KOPT-K1 (cell line): ENCODE measurements around the gene VASH1.

Experiments
- H3K27ac ChIP-seq: fragments of 200-600 bp; sonication (generic); 2 replicates; pipeline ENCODE4 v1.5.1; 2016; ENCODE audit warnings: antibody characterized with exemption, mild to moderate bottlenecking, low read depth, low read length; ENCODE audit not compliant: poor library complexity, severe bottlenecking
- H3K36me3 ChIP-seq: fragments of 200-600 bp; sonication (generic); 2 replicates; pipeline ENCODE4 v1.5.1; 2017; ENCODE audit warnings: antibody characterized with exemption, mild to moderate bottlenecking, low read length, moderate library complexity; ENCODE audit not compliant: insufficient read depth
- H3K9me3 ChIP-seq: fragments of 200-600 bp; sonication (generic); 2 replicates; pipeline ENCODE4 v1.5.1; 2017; ENCODE audit warnings: antibody characterized with exemption, low read length, mild to moderate bottlenecking; ENCODE audit not compliant: insufficient read depth, poor library complexity, severe bottlenecking

VASH1 gene

DNA sequence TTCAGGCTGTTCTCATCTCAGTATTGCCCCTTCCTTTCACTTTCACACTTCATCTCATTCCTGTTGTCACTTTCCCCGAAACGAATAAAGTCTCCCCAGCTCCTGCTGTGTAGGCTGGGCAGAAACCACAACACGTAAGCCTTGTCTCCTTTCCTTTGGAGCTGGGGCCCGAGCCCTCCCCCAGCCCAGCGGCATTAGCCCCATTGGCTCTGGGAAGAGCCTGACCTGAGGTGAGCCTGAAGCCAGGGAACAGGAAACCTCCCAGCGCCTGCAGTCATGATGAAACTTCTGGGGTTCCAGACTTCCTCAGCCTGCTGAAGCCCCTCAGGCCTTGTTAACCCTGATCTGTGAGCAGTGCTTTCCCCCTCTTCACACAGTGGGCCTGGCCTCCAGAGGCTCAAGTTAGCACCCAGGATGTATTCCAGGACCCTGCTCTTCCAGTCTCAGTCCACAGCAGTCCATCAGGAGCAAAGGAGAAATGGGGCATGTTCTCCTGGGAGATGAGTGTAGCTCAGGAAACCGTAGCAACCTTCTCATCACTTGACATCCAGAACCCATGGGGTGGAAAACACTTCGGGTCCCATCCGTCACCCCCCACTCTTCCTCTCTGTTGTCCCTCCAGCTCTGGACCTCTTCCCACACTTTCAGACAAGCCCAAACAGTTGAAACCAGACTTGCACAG is 21.8 kb downstream of the VASH1 start:
- Histone ChIP-seq H3K27ac (no peak overlapping the region), H3K36me3 (peaks cover 25% of the 10 kb centered on the region)

GRCh38 chr14:76784266-76784874 is 23.1 kb downstream of the VASH1 start:
- Histone ChIP-seq H3K27ac (no peak overlapping the region), H3K36me3 (peaks cover 37% of the 10 kb centered on the region), H3K9me3 (no peaks in the 10 kb centered on the region)

More for the DNA sequence above, 21.8 kb downstream of the VASH1 start:
- no peaks in the 10 kb centered on the region for H3K9me3 ChIP-seq

- H3K9me3 ChIP-seq, result no peaks in the 10 kb centered on the region
- H3K36me3 ChIP-seq, result peaks cover 41% of the 10 kb centered on the region
- H3K27ac ChIP-seq, result no peak overlapping the region
Observed at GRCh38 chr14:76784881-76785280, 23.6 kb downstream of the VASH1 start.

- peaks cover 52% of the 10 kb centered on the region for H3K36me3 ChIP-seq
- H3K27ac ChIP-seq, result no peak overlapping the region
- no peaks in the 10 kb centered on the region for H3K9me3 ChIP-seq
Observed at GRCh38 chr14:76786601-76787000, 25.3 kb downstream of the VASH1 start.

- Histone ChIP-seq H3K36me3 (peaks cover 49% of the 10 kb centered on the region), H3K9me3 (no peaks in the 10 kb centered on the region)
Observed at GRCh38 chr14:76792422-76792821, 31.2 kb downstream of the VASH1 start.

GRCh38 chr14:76793324-76793723 is 32.1 kb downstream of the VASH1 start:
- H3K36me3 ChIP-seq, result peaks cover 44% of the 10 kb centered on the region
- H3K27ac ChIP-seq, result no peak overlapping the region
- H3K9me3 ChIP-seq, result no peaks in the 10 kb centered on the region

More at GRCh38 chr14:76792422-76792821, 31.2 kb downstream of the VASH1 start:
- H3K27ac ChIP-seq, result no peak overlapping the region

DNA sequence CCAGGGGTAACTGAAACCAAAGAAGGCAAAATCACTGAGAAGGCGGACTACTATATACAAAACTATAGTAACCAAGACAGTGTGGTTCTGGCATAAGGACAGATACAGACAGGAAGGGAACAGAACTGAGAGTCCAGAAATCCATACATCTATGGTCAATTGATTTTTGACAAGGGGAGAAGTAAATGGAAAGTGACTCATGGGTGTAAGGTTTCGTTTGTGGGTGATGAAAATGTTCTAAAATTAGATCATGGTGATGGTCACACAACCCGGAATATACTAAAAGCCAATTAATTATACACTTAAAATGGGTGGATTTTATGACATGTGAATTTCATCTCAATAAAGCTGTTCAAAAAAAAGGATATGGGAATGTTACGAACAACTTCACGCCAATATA is 32.7 kb downstream of the VASH1 start:
- Histone ChIP-seq H3K9me3 (no peaks in the 10 kb centered on the region), H3K27ac (no peak overlapping the region), H3K36me3 (peaks cover 39% of the 10 kb centered on the region)

- H3K9me3 ChIP-seq, result no peaks in the 10 kb centered on the region
- no peak overlapping the region for H3K27ac ChIP-seq
- H3K36me3 ChIP-seq, result peaks cover 62% of the 10 kb centered on the region; the same call in 1 of the 2 replicates
Observed at GRCh38 chr14:76806446-76806845, 45.2 kb downstream of the VASH1 start.

GRCh38 chr14:76808011-76808410 is 46.7 kb downstream of the VASH1 start:
- Histone ChIP-seq H3K36me3 (peaks cover 53% of the 10 kb centered on the region; the same call in 1 of the 2 replicates), H3K27ac (no peak overlapping the region), H3K9me3 (no peaks in the 10 kb centered on the region)

DNA sequence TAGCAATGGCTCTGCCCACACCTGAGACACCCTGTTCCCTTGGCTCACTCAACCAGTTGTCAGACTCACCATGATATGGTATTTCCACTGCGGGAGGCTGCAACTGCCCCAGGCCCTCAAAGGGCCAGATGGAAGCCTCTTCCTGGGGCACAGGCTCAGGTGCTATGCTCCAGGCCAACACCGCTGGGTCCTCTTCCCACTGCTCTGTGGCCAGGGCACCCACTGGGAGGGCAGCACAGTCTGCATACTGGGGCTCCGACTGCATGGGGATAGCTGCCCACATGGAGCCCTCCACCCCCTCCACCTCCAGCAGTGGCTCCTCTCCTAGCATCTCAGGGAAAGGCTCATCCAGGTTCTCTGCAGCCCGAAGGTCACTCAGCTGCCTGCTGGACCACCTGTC is 47.7 kb downstream of the VASH1 start:
- no peak overlapping the region for H3K27ac ChIP-seq
- no peaks in the 10 kb centered on the region for H3K9me3 ChIP-seq
- peaks cover 43% of the 10 kb centered on the region; the same call in 1 of the 2 replicates for H3K36me3 ChIP-seq

GRCh38 chr14:76810525-76810924 is 49.3 kb downstream of the VASH1 start:
- peaks cover 32% of the 10 kb centered on the region; the same call in 1 of the 2 replicates for H3K36me3 ChIP-seq
- no peaks in the 10 kb centered on the region for H3K9me3 ChIP-seq

DNA sequence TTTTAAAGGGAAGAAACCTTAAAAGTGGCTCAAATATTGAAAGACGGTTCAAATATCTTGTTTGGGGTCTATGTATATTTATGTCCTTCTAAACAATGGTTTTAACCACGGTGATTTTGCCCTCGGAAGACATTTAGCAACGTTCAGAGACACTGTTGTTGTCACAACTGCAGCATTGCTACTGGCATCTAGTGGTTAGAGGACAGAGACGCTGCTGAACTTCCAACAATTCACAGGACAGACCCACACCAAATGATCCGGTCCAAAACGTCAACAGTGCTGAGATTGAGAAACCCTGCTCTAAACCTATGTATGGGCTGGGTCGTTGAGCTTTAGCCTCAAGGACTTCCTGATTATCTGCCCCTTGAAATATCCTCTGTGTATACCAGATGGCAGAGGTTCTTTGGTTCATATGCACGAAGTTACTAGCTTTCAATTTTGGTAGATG is 49.7 kb downstream of the VASH1 start:
- H3K27ac ChIP-seq, result no peak overlapping the region
- peaks cover 31% of the 10 kb centered on the region; the same call in 1 of the 2 replicates for H3K36me3 ChIP-seq
- no peaks in the 10 kb centered on the region for H3K9me3 ChIP-seq

More at GRCh38 chr14:76810525-76810924, 49.3 kb downstream of the VASH1 start:
- H3K27ac ChIP-seq, result no peak overlapping the region

GRCh38 chr14:76811561-76811960 is 50.3 kb downstream of the VASH1 start:
- Histone ChIP-seq H3K9me3 (no peaks in the 10 kb centered on the region), H3K36me3 (peaks cover 26% of the 10 kb centered on the region; the same call in 1 of the 2 replicates), H3K27ac (no peak overlapping the region)

DNA sequence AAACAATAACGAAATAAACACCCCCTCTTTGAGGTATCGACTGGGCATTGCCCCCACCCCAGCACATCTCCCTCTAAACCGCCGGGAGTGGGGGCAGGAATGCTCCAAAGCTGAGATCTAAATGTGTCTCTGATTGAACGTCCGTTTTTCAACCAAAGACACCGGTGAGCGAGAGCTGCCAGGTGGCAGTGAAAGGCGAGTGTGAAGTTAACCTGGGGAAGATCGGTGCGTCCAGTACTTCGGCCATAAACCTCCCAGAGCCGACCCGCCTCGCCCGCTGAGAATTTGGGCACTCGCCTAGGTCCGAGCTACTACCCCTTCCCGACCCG is 50.8 kb downstream of the VASH1 start:
- Histone ChIP-seq H3K27ac (peak overlapping the region; percentile 57), H3K36me3 (peaks cover 21% of the 10 kb centered on the region; the same call in 1 of the 2 replicates), H3K9me3 (no peaks in the 10 kb centered on the region)

DNA sequence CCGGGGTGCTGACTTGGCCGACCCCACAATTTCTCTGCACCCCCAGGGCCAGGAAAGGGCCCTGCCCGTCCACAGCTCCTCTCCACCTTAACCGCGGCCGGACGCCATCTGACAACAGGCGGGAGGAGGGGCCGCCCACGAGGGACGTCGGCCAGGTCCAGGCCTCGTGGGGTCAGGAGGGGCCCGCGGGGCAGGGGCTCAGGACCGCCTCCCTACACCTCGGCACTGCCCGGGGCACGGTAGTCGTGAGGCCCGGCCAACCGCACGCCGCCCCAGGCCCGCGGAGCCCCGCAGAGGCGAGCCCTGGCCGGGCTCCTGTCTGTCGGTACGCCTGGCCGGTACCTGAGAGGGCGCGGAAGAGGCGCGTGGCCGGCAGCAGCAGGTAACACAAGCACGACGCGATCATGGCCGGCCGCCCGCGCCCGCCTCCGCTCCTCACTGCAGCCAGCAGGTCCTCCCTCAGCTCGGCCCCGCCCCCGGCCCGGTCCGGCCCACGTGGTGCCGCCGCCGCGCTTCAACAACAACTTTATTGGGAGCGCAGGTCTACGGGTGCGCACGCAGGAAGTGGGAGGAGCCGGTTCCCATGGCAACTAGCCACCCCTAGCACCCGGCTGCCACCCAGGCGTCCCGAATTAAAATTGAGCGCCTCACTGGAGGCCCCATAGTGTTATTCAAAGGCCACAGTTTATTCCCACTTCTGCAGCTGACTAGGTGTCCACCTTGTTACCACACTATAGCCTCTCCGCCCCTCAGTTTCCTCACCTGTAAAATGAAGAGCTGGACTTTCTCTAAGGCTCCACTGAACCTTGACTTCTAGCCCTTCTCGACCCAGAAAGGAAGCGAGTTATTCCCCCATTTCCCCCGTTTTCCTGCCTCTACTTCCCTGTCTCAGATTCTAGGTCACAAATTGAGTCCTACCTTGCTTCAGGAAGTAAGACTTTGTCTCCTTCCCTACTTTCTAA is 51.4 kb downstream of the VASH1 start, which contains the start of gene ANGEL1:
Gene ANGEL1 (minus strand): TSS at position 461 of the 962 bp plus-strand sequence. CDS start 55 bp downstream, at position 406.
- Histone ChIP-seq H3K9me3 (no peaks in the 10 kb centered on the region), H3K36me3 (peaks cover 15% of the 10 kb centered on the region; the same call in 1 of the 2 replicates), H3K27ac (peak within 1 kb of the TSS; percentile 57)
